GM19025 (cell line): ENCODE results near the gene TNIK.
A peak's percentile ranks its signal among the peaks of the same experiment; 100 is the strongest.

Source experiments
- ATAC-seq: cut with Tn5 transposase; IDR thresholded peaks from one replicate; pipeline ENCODE4 v1.9.1; 2021; ENCODE audit warnings: mild to moderate bottlenecking, low read depth, moderate library complexity; ENCODE audit not compliant: unreplicated experiment

The TNIK gene

DNA sequence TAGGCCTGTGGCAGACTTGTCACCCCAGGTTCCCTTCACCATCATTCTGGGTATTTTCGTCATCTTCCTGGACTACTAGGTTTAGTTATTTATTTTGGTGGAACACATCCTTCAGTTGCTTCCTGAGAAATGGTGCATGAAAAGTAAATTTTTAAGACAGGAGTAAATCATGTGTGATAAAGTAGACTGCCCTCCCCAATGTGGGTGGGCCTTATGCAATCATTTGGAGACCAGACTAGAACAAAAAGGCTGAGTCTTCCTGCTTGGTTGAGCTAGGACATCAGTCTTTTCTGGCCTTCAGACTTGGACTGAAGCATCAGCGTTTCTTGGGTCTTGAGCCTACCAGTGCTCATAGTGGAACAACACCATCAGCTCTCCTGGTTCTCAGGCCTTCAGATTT, 382.9 kb downstream of the TNIK start:
- ATAC-seq, result no peak

DNA sequence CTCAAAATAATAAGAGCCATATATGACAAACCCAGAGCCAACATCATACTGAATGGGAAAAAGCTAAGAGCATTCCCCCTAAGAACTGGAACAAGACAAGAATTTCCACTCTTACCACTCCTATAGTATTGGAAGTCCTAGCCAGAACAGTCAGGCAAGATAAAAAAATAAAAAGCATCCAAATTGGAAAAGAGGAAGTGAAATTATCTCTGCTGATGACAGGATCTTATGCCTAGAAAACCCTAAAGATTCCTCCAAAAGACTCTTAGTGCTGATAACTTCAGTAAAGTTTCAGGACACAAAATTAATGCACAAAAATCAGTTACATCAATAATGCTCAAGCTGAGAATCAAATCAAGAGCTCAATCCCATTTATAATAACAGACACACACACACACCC, 387.8 kb downstream of the TNIK start:
- ATAC-seq, result no peak

DNA sequence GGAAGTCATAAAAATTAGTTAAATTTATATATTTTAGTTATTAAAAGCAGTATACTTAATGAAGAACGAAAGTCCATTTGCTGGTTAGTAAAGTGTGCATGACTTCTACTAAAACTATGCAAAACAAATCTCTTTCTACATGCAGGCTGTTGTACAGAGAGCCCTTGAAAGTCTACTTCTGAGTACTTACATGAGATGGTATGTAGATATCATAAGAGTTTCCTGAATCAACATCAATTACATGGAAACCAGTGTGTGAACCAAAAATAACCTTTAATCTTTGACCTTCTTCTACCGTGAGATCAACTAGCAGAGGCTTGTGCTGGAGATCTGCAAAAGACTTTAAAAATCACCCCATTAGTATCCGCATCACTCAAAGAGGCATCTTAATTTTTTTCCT, 391.5 kb downstream of the TNIK start:
- ATAC-seq, result no peak

DNA sequence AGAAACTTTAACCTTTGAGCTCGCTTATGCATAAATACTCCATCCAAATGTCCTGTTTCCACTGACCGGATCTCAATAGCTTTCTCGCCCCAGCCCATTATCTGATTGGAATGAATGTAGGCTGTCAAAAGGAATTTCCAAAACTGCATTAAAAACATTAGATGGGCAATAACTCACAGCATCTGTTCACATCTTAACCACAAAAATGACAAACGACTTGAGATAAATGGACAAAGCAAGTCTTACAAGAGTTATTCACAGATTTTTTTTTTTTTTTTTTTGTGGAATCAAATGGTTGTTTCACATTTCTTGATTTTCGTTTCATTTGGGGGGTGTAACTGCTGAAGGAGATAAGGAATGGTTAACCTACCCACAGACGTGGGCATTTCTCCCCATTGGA, 394.0 kb downstream of the TNIK start:
- no peak for ATAC-seq

DNA sequence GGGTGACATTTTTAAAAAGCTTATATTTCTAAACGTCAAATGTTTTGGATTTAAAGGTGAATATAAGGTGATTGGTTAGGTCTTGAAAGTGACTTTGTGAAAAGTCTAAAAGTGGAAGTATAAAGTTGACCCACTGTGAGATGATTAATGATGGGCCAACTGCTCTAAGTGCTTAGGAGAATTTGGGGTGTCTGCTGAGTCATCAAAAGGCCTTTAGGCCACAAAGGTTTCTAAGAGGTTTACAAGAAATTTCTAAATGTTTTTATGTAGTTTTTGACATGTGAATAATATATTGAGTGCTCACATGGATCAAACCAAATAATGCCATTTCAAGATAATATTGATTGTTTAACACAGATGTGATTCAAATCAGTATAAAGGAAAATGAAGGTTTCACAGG, 394.5 kb downstream of the TNIK start:
- no peak for ATAC-seq

DNA sequence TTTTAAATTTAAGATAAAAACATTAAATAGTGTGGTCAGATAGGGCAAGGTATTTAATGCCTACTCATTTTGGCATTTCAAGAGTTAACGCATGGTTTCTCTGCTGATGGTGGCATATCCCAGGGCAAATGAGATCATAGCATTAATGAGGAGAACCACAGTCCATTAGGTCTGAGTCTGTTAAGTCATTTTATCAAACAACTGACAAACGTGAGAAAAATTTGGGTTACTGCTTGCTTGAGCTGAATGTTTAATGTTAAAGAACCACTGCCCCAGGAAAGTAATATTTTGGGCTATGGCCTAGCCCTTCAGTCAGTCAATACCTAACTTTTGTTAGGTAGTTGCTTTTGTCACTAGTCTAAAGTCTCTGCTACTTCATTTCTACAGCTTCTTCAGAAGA, 395.7 kb downstream of the TNIK start:
- ATAC-seq, result no peak

DNA sequence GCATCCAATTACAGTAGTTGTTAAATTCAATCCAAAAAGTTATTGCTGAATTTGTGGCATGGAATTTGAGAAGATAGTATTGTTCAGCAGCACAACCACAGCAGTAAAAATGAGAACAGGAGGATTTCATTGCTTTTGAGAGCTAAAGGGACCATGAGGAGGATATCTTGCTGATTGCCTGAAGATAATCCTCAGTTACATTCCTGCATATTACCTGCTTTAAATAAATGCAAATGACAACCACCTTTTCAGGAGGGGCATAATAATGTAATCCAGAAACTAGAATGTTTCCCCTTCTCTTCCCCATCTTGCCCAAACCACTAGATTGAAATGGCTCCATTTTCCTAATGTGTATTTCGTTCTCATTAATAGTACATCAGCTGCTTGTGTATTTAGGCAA, 398.5 kb downstream of the TNIK start:
- no peak for ATAC-seq

DNA sequence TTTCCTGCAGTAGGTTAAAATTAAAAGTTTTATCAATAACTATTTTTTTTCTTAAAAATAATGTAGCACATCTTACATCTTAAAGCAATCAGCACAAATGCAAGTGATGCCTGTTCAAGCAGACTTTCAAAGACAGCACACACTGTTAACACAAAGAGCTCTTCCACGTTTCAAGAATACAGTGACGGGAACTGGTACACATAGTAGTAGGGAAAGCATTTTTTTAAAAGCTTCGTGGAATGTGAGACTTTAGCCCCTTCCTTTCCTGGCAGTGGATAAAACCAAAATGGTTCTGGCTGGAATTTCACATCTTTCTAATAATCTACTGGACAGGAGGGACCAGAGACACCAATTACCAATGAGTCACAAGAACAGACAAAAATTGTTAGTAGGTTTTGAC, 400.2 kb downstream of the TNIK start:
- no peak for ATAC-seq

DNA sequence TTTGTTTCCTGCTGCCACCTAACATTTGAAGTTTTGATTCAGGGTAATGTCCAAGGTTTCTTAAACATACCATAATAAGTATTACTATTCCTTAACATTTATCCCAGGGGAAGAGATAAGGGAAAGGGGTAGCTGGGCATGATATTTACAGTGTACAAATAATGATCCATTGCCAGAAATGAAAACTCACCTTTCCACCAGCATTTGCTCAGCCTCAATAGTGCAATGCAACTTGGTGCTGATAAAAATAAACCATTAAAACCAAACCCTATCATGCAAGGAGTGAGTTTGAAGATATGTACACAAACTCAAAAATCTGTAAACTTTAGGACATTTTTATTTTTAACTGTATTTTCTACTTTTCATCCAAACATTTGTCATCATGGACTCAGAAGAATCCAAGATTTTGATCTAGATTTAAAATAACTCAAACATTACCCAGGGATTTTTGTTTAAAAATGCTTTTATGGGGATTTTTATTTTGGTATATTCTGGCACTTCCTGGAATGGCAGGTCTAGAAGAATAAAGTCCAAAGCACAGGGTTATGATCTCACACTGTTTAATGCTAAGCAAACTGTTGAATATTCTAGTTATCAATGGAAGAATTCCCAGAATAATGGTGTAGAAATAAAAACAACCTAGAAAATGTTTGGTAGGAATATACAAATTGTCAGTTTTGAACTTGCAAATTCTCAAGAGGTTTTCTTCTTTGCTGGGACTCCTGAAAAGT, 401.2 kb downstream of the TNIK start:
- no peak for ATAC-seq

DNA sequence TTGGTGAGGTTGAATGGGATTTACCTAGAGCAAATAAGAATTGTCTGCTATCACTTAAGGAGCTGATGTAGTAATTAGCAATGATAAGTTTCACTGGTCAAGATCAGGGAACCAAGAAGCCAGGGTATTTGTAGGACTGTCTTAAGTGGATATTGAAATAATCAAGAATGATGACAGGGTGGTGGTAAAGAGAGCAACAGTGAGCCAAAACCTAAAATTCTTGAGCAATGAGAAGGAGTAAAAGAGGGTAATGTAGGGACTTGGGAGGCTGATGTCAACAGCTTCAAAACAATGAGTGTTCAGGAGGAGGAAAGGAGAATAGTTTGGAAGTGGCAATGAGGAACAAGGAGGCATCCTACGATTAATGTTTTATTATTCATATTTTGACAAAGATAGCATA, 402.1 kb downstream of the TNIK start:
- no peak for ATAC-seq

DNA sequence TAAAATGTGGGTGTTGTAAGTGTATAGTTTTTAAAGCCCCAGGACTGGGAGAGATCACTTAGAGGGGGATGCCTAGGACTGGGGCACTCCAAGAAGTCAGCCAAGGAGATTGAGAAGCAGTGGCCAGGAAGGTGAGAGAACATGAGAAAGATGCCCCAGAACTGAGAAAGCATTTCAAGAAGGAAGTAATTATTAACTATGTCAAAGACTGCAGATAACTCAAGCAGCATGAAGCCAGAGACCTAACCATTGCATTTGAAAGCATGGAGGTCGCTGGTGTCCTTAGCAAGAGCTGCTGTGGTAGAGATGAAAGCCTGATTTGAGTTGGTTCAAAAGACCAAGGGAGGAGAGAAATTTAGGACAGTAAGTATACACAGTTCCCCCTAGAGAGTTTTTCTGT, 403.1 kb downstream of the TNIK start:
- ATAC-seq, result peak; percentile 50

DNA sequence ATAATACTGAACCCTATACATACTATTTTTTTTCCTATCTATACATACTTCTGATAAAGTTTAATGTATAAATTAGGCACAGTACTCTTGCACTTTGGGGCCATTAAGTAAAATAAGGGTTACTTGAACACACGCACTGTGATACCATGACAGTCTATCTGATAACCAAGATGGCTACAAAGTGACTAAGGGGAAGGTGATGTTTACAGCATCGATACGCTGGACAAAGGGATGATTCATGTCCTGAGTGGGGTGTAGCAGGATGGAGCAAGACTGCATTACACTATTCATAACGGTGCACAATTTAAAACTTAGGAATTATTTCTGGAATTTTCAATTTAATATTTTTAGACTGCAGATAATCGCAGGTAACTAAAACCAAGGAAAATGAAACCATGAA, 403.7 kb downstream of the TNIK start:
- ATAC-seq, result no peak

DNA sequence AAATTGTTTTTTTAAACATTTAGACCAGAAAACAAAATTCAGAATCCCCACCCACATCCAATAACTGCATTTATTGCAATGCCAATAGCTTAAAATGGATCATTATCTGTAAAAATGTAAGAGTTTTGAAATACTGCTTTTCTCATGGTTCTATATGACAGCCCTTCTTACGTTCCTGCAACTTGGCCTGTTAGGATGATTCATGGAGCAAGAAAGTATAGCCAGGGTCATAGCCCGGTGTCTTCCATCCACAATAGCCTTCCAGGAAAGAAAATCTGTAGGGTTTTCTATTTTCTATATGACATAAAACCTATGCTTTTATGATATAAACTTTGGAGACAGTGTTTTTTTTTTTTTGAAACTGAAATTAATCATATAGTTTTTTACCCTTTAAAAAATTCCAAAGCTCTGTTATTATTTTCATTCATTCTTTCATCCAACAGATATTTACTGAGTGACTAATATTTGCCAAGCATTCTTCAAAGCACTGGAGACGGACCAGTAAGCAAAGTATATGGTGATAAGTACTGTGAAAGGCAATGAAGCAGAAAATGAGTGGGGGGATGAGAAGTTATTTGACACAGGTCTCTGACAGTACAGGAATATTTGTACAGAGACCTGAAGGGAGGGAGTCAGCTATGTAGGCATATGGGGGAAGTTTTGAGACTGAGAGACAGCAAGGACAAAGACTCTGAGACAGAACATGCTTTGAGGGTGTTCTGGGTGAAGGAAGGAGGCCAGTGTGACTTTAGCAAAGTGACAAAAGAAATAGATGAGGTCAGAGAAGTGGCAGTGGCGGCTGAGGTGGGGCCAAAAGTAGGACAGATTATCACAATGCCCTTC, 404.6 kb downstream of the TNIK start:
- ATAC-seq, result no peak

DNA sequence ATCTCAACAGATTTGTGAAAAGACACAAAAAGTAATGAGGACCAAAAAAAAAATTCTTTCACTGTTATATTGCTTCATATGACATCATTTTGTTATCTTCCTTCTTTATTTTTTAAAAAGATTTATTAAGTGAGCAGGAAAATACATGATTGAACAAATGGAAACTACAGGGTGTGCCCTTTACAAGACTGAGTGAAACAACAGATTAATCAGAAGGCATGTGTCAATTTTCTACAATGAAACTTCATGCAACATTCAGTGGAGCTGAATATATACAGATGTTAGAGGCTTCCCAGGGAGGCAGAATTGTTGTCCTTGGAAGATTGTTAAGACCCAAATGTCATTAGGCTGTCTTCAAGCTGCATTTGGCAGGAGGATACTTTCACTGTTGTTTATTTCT, 405.3 kb downstream of the TNIK start:
- ATAC-seq, result no peak

DNA sequence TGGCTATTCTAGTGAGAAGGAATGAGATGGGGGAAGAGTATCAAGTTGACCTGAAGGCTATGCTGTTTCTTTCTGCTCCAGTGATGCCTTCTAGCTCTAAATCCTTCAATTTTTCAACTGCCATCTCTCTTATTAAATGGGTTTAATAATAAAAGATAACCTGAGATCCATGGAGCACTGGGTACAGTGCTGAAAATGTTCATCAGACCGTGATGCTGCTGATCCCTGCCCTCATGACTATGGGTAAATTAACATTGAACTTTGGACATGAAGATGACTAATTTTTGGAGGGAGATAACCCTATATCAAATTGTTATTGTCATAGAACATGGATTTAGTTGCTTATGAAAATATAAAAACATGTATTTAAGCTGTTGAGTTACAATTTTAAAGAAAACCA, 406.0 kb downstream of the TNIK start:
- ATAC-seq, result no peak

DNA sequence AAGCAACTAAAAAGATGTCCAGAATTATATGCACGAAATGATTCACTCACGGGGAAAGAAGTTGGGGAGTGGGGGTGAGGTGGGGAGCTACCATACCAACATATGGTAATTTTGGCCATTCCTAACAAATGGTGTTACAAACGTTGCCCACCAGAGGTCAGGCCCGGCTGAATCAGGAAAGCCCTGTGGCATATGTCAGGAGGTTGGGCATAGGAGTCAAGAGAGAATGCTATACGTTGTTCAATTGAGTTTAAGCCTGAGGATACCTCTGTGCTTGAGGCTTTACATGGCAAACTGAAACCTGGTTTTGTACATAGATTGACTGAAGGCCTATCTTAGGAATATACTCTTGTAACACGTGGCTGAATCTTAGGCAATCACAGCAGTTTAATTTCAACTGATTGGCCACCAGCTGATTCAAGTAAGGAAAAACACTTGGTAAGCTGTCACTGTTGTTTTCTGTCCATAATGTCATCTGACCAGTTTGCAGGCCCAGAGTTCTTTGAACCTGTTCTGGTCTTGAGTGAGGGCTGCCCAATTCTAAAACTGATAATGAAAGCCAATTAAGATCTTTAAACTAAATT, 410.3 kb downstream of the TNIK start:
- peak; percentile 91 for ATAC-seq

DNA sequence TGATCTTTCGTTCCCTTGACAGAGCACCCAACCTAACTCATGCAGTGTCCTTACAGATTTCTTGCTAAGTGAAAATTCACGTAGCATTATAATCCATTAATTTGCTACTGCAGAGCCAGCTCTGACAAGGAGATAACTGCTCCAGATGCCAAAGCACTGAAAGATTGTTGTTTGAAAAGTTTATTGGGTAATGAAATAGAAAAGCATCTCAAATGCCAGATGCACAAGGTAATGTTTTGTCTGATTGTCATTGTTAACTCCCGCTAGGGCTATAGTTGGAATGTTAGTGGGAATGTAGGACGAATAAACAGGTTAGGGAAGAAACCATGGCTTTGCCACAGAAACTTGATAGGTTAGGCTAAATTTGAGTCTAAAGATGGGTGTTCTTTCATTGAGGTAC, 413.4 kb downstream of the TNIK start:
- ATAC-seq, result no peak

DNA sequence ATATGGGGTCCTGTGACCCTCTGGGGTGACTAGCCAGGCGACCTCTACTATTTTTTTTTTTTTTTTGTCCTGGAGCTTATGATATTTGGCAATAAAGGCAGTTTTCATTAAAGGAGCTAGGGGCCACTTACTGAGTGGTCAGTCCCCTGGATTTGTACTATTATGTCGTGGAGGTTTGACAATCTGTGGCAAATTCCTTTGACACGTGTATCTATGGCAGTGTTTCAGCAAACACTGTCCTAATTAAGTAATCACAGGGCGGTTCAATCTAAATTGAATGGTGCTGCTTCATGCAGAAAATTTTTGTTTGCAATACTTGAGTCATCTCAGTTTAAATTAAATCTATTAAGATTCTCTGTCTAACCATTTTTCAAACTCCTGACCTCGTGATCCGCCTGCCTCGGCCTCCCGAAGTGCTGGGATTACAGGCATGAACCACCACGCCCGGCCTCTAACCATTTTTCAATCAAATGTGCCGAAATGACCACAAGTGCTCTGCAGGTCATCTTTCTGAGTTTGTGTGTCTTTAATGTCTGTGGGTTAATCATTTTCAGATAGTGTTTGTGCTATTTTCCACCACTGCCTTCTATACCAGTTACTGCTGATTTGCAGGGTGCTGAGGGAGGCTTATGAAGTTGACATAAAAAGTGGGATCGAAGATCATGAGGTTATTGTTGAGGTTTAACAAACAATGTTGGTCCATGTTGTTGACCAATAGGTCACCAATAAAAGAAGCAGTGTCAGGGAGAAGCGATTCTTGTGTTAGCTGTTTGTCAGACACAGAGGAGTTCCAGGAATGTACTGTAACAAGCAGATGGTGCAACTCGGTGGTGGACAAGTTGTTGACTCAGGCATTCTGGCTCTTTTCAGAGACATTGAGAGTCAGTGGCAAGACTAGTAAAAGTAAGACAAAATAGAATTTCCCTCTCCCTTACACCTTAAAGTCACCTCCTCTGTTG, 415.1 kb downstream of the TNIK start:
- ATAC-seq, result no peak

DNA sequence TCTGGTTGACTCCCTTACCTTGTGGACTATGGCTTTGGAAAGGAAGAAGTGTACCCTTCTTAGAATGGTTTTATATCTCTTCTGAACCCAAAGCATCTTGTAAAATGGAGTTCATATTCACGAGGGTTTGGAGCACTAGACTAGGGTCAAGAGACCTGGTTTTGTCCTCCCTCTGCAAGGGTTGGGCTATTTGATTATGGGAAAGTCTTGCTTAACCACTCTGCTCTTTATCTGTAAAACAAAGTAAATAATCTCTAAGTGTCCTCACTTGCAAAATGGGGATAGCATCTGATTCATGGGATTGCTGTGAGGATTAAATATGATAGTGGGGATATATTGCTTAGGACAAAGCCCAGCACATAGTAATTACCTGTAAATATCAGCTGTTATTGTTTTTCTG, 415.8 kb downstream of the TNIK start:
- ATAC-seq, result no peak

DNA sequence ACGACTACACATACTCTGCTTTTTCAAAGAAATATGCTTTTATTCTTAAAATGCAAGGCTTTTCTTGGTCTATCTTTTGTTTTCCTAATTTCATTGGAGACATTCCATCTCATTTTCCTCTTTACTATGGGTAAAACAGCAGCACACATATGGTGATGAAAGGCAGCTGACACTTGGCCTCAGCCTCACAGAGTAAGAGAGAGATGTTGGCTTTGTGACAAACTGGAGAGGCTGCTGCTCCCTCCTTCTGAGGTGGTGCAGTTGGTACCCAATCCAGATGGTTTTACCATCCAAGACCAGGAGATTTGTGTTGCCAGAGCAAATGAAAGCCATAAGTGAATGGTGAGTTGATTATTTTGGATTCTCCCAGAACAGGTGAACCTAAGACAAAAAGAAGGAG, 420.5 kb downstream of the TNIK start:
- ATAC-seq, result no peak

DNA sequence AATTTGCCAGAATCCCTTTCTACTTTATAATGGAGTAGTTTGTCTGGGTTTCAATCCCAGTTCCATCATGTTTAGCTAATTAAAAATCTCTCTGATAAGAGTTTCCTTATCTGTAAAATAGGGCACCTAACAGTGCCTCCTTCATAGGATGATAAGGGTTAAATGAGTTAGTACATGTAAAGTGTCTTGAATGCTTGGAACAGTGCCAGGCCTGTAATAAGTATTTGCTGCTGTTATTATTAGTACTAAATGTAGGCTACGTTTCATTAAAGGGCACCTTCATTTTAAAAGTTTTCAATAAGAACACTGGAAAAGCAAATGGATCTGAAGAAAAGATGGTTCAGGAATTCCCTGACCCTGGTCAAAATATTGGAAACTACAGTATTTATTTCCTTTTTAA, 421.9 kb downstream of the TNIK start:
- ATAC-seq, result no peak
